K562 (cell line): ENCODE measurements around the gene PPM1F. TPM values are rescaled to one million over a fixed set of nuclear protein-coding genes. Genes with fewer than 3 reads are reported as not detected.

Experiments
- ATAC-seq: fragments of 200-7000 bp; cut with Tn5 transposase; 3 replicates; pipeline ENCODE4 v1.9.1; 2020; ENCODE audit warnings: moderate library complexity
- BruUV-seq: library from RNA; stranded (reverse); fragments of 400-500 nt; replicated peaks from 2 replicates; lab custom pipeline; 2021; lab: Mats Ljungman, UMichigan
- CTCF ChIA-PET: fragments of 300-600 bp; formaldehyde crosslinking; extraction: SDS; loops from one replicate; lab custom pipeline; 2021; ENCODE audit warnings: low intra/inter-chr PET ratio; lab: Yijun Ruan, JAX
- POLR2A ChIA-PET: fragments of 300-600, 350-650 bp; sonication (Branson Sonifier 250); formaldehyde crosslinking; extraction: SDS; loops from one replicate; lab custom pipeline; 2021; ENCODE audit warnings: antibody characterized with exemption, inconsistent platforms; lab: Yijun Ruan, JAX
- DNase-seq, 4 experiments: peaks; one replicate each; pipeline versions ENCODE4 v3.0.0 to v3.0.0-alpha.2; 2011 to 2018; ENCODE audit warnings: low spot score in 3 of 4, mixed read lengths in 3 of 4; ENCODE audit errors: extremely low read depth in 1 of 4
- FAIRE-seq: peaks from 2 replicates; lab custom pipeline; 2011; peaks lifted over from hg19 to GRCh38; lab: Jason Lieb, UNC
- H2AFZ ChIP-seq: 2 replicates; pipeline ENCODE4 v1.6.0; 2011; ENCODE audit warnings: low read depth, low read length, control low read depth, inconsistent platforms
- H3K27ac ChIP-seq: fragments of 200-600 bp; 3 replicates; pipeline ENCODE4 v1.8.0; 2011; ENCODE audit warnings: low read depth, mild to moderate bottlenecking, control low read depth, inconsistent platforms, low read length, moderate library complexity, mixed read lengths; ENCODE audit errors: extremely low read depth
- H3K27me3 ChIP-seq, 2 experiments: fragments of 300-600 bp in 1 of 2; 2 replicates in 1 of 2; 3 replicates in 1 of 2; pipeline versions ENCODE4 v1.6.0 to v1.8.0; 2011; ENCODE audit warnings: inconsistent platforms in 2 of 2, low read length in 2 of 2, mild to moderate bottlenecking in 1 of 2, mixed read lengths in 1 of 2, moderate library complexity in 1 of 2; ENCODE audit not compliant: control insufficient read depth in 2 of 2, insufficient read depth in 2 of 2
- H3K36me3 ChIP-seq: fragments of 300-600 bp; 3 replicates; pipeline ENCODE4 v1.8.0; 2011; ENCODE audit warnings: mild to moderate bottlenecking, low read length, inconsistent platforms; ENCODE audit not compliant: control insufficient read depth, insufficient read depth
- H3K4me1 ChIP-seq, 2 experiments: fragments of 200-600 bp in 1 of 2; replicated peaks in 1 of 2; 2 replicates in 1 of 2; 3 replicates in 1 of 2; pipeline versions ENCODE4 v1.5.1 to v1.8.0; 2011; ENCODE audit warnings: inconsistent platforms in 2 of 2, low read length in 2 of 2, mild to moderate bottlenecking in 1 of 2, mixed read lengths in 1 of 2, moderate library complexity in 1 of 2; ENCODE audit not compliant: control insufficient read depth in 2 of 2, insufficient read depth in 2 of 2
- H3K4me2 ChIP-seq: 2 replicates; pipeline ENCODE4 v1.6.1; 2011; ENCODE audit warnings: low read length, control low read depth, inconsistent platforms, mixed read lengths; ENCODE audit not compliant: insufficient read depth
- H3K4me3 ChIP-seq: fragments of 200-600 bp; sonication (generic), shearing (Covaris generic); 2 replicates; pipeline ENCODE4 v1.5.1; 2016; ENCODE audit warnings: control low read depth, inconsistent platforms
- H3K79me2 ChIP-seq: fragments of 200-600 bp; 3 replicates; pipeline ENCODE4 v1.8.0; 2011; ENCODE audit warnings: low read length, inconsistent platforms; ENCODE audit not compliant: control insufficient read depth, insufficient read depth
- H3K9ac ChIP-seq, 2 experiments: 2 replicates each; pipeline versions ENCODE4 v1.6.0 to v1.6.1; 2011; ENCODE audit warnings: low read depth in 2 of 2, low read length in 2 of 2, control low read depth in 1 of 2, inconsistent platforms in 1 of 2, mild to moderate bottlenecking in 1 of 2, mixed read lengths in 1 of 2; ENCODE audit not compliant: insufficient read depth in 1 of 2
- H3K9me1 ChIP-seq: one replicate; pipeline ENCODE4 v1.6.0; 2011; ENCODE audit warnings: inconsistent platforms, mild to moderate bottlenecking, low read length, moderate library complexity; ENCODE audit not compliant: control insufficient read depth, insufficient read depth
- H3K9me3 ChIP-seq: replicated peaks from 2 replicates; pipeline ENCODE4 v1.5.1; 2011; ENCODE audit warnings: low read depth, low read length, inconsistent platforms; ENCODE audit not compliant: control insufficient read depth, insufficient read depth
- H4K20me1 ChIP-seq: replicated peaks from 2 replicates; pipeline ENCODE4 v1.6.1; 2011; ENCODE audit warnings: low read length, inconsistent platforms, mixed read lengths; ENCODE audit not compliant: control insufficient read depth, insufficient read depth
- ARID2 ChIP-seq: fragments of 450-650 bp; IDR thresholded peaks from 2 replicates; pipeline ENCODE4 v1.6.1; 2017; ENCODE audit warnings: antibody characterized with exemption, mild to moderate bottlenecking
- ATF2 ChIP-seq: sonication (generic); formaldehyde crosslinking; IDR thresholded peaks from 2 replicates; pipeline ENCODE4 v1.8.1; 2022; ENCODE audit warnings: missing genetic modification reagents
- EWSR1 ChIP-seq: fragments of 450-650 bp; IDR thresholded peaks from 2 replicates; pipeline ENCODE4 v1.6.1; 2018; ENCODE audit warnings: borderline replicate concordance, mild to moderate bottlenecking, low read depth, moderate library complexity; ENCODE audit not compliant: partially characterized antibody
- HBP1 ChIP-seq: fragments of 450-650 bp; formaldehyde crosslinking; IDR thresholded peaks from 2 replicates; pipeline ENCODE4 v1.4.0; 2022; ENCODE audit warnings: missing genetic modification characterization
- IRF1 ChIP-seq: sonication (generic); formaldehyde crosslinking; IDR thresholded peaks from 2 replicates; pipeline ENCODE4 v1.8.0; 2022; ENCODE audit warnings: missing genetic modification reagents, mild to moderate bottlenecking, borderline replicate concordance
- MAFG ChIP-seq: fragments of 450-650 bp; conservative IDR thresholded peaks from 2 replicates; pipeline ENCODE4 v1.6.1; 2016; ENCODE audit warnings: missing genetic modification characterization, missing compliant biosample characterization
- NR3C1 ChIP-seq: sonication (generic); formaldehyde crosslinking; IDR thresholded peaks from 2 replicates; pipeline ENCODE4 v1.8.1; 2022; ENCODE audit warnings: missing genetic modification reagents
- SIN3A ChIP-seq, 2 experiments: fragments of 150-350 bp in 1 of 2; IDR thresholded peaks; 2 replicates each; pipeline ENCODE4 v1.6.1; 2011 to 2016; ENCODE audit warnings: borderline replicate concordance in 2 of 2, low read depth in 2 of 2, low read length in 2 of 2, mild to moderate bottlenecking in 2 of 2, moderate library complexity in 2 of 2; ENCODE audit not compliant: control insufficient read depth in 1 of 2
- SNIP1 ChIP-seq: fragments of 450-650 bp; IDR thresholded peaks from 2 replicates; pipeline ENCODE4 v1.7.1; 2017; ENCODE audit warnings: low read depth, mild to moderate bottlenecking
- TSC22D4 ChIP-seq: fragments of 450-650 bp; IDR thresholded peaks from 2 replicates; pipeline ENCODE4 v1.6.1; 2016; ENCODE audit warnings: missing genetic modification characterization, missing biosample characterization, control low read depth
- ZC3H8 ChIP-seq: fragments of 450-650 bp; IDR thresholded peaks from 2 replicates; pipeline ENCODE4 v1.6.1; 2017
- ZFPM2 ChIP-seq: fragments of 250-450 bp; sonication (Bioruptor Pico); IDR thresholded peaks from 2 replicates; pipeline ENCODE4 v1.5.1; 2022; ENCODE audit warnings: mild to moderate bottlenecking
- ZNF518B ChIP-seq: fragments of 250-450 bp; sonication (Bioruptor Pico); IDR thresholded peaks from 2 replicates; pipeline ENCODE4 v1.5.0; 2021; ENCODE audit warnings: mild to moderate bottlenecking, moderate library complexity
- WGBS: fragments of 100-300 bp; shearing (Covaris generic); methylation state at CpG from one replicate; pipeline ENCODE4 v1.1.6; 2016; ENCODE audit warnings: low coverage, mixed read lengths; ENCODE audit not compliant: insufficient coverage; ENCODE audit errors: missing lambda C conversion rate; 5-methylcytosine and 5-hydroxymethylcytosine counted together
- in situ Hi-C: fragments of 300-500 bp; cut with MboI; formaldehyde crosslinking; loops from 4 replicates; pipeline ENCODE4 v1.15.0; 2018; ENCODE audit warnings: inconsistent platforms, mixed read lengths
- intact Hi-C: fragments of 100-400 bp; cut with micrococcal nuclease; formaldehyde crosslinking; loops from 2 replicates; pipeline ENCODE4 v1.14.2; 2022
- polyA plus RNA-seq, 8 experiments: library from polyadenylated mRNA; depleted of rRNA in 4 of 8; stranded (reverse) in 5 of 8; unstranded in 3 of 8; fragments of >200 nt; fragmentation: Nextera tagmentation in 2 of 8; fragmentation: Illumina TruSeq in 1 of 8; extraction: Ambion mirVana in 2 of 8; extraction: Trizol in 1 of 8; gene quantifications; 2 replicates each; pipeline versions ENCODE4 v1.2.1 to v1.2.3, GENCODE V29; 2011 to 2014; ENCODE audit warnings: inconsistent platforms in 1 of 8, missing spikeins in 1 of 8
- total RNA-seq, 7 experiments: library from RNA; depleted of rRNA in 6 of 7; stranded (reverse); fragments of >200 nt in 6 of 7; fragmentation: Illumina TruSeq in 2 of 7; extraction: Trizol in 2 of 7; gene quantifications; 2 replicates each; pipeline versions ENCODE4 v1.2.1 to v1.2.3, GENCODE V29; 2011 to 2021; ENCODE audit warnings: low replicate concordance in 1 of 7

The PPM1F gene
- total and polyA plus RNA-seq, 9 of the 15 experiments (the other 6 are each of a cell fraction or from before 2014, with no cell fraction given): 2.1 to 159 (median 64.0) TPM

GRCh38 chr22:21904250-21904789, 48.3 kb downstream of the PPM1F start (continued):
- TF ChIP-seq ATF2 (CRISPR knock-in tag): no peak
- TF ChIP-seq, all 486 proteins: peak for 11

DNA sequence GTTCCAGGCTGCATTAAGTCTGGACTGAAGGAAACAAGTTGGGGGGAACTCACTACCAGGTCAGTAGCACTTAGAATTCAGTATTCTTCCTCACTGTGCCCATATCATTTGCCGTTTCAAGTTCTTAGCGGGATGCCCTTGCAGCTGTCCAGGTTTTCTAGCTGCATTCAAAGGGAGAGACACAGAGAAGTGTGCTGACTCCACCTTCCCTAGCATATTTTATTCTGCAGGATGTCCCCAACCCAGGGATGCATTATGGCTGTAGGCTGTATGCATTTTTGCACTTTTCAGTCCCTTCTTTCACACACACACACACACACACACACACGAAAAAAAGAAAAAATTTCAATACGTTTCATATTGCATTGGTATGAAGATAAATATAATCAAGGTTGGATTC, 49.4 kb downstream of the PPM1F start:
- intact Hi-C loops (no loop called here), in situ Hi-C loops (no loop called here)
- Histone ChIP-seq H3K4me3 (no peak overlapping the region), H3K4me1 (0 out of 5 replicates have a peak, but pooled peaks cover 0 to 4% of the 10 kb centered on the region in 2 experiments), H4K20me1 (peaks cover 8% of the 10 kb centered on the region; the same call in 1 of the 2 replicates), H3K9me1 (no peaks in the 10 kb centered on the region), H3K36me3 (no peaks in the 10 kb centered on the region), H3K4me2 (no peak overlapping the region), H3K9me3 (no peaks in the 10 kb centered on the region), H2AFZ (no peak overlapping the region), H3K79me2 (no peaks in the 10 kb centered on the region), H3K27me3 (peaks cover 11 to 32% of the 10 kb centered on the region in 2 experiments; a peak in 4 of 5 replicates), H3K9ac (no peak overlapping the region), H3K27ac (no peak overlapping the region)
- DNase-seq: no peak
- no TSS peak for BruUV-seq
- ChIA-PET CTCF (interaction anchor here (0.7 to 1.1 kb wide), 2 partner anchors 28 to 191 kb away, joined by 4 read pairs; no protein-coding TSS in a partner anchor), POLR2A (interaction anchor here (0.5 to 49.7 kb wide), 10 partner anchors 8 to 870 kb away, joined by 3 to 1041 read pairs (median 4); partner anchors contain the start of gene PPM1F)
- no peak for FAIRE-seq
- WGBS: 9% methylated on average over 4 of the region's 4 CpGs
- peak; percentile 3; the same call in 2 of the 3 replicates for ATAC-seq
- peak in 1 of 2 experiments; percentile 36; a peak in 1 of 4 replicates for TF ChIP-seq SIN3A (IDR thresholded peaks at IDR 0.05; ENCODE audit: borderline replicate concordance in 2 of 2, control insufficient read depth in 1 of 2, low read depth in 2 of 2, low read length in 2 of 2)
- no peak for TF ChIP-seq ZC3H8
- TF ChIP-seq ZFPM2 (CRISPR knock-in tag): no peak
- no peak for TF ChIP-seq ARID2
- no peak for TF ChIP-seq IRF1 (CRISPR knock-in tag)
- no peak for TF ChIP-seq TSC22D4
- TF ChIP-seq SNIP1: no peak
- TF ChIP-seq EWSR1: no peak
- no peak for TF ChIP-seq ZNF518B (CRISPR knock-in tag)
- TF ChIP-seq HBP1: no peak
- no peak for TF ChIP-seq MAFG (tag)
- no peak for TF ChIP-seq NR3C1 (CRISPR knock-in tag)
